Measurements from ENCODE around the gene METTL9.
"Not testable (repeated sequence)": the region's sequence is repeated elsewhere in the genome, so short reads cannot be mapped to it uniquely, and the experiment has no call there.

Gene METTL9

GRCh38 chr16:21578311-21578710 is 21.1 kb upstream of the METTL9 start:
- H3K4me3 ChIP-seq (ENCODE audit: low read length); H3K9me3 ChIP-seq (ENCODE audit: insufficient read depth, low read depth, low read length); H3K27ac ChIP-seq (ENCODE audit: low read length); H3K27me3 ChIP-seq (ENCODE audit: insufficient read depth, low read length); H3K4me1 ChIP-seq (ENCODE audit: insufficient read depth, low read length); H3K9ac ChIP-seq (ENCODE audit: low read depth, low read length); H3K36me3 ChIP-seq (ENCODE audit: insufficient read depth, low read depth, low read length): not testable (repeated sequence)

DNA sequence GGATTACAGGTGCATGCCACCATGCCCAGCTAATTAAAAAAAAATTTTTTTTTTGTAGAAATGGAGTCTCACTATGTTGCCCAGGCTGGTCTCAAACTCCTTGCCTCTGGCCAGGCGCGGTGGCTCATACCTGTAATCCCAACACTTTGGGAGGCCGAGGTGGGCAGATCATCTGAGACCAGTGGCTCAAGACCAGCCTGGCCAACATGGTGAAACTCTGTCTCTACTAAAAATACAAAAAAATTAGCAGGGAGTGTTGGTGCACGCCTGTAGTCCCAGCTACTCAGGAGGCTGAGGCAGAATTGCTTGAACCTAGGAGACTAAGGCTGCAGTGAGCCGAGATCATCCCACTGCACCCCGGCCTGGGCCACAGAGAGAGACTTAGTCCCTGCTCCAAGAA is 19.2 kb upstream of the METTL9 start:
- not testable (repeated sequence) for H3K9me3 ChIP-seq (ENCODE audit: insufficient read depth, low read depth, low read length); H3K9ac ChIP-seq (ENCODE audit: low read depth, low read length); H3K27ac ChIP-seq (ENCODE audit: low read length); H3K36me3 ChIP-seq (ENCODE audit: insufficient read depth, low read depth, low read length); H3K4me3 ChIP-seq (ENCODE audit: low read length); H3K27me3 ChIP-seq (ENCODE audit: insufficient read depth, low read length); H3K4me1 ChIP-seq (ENCODE audit: insufficient read depth, low read length)

DNA sequence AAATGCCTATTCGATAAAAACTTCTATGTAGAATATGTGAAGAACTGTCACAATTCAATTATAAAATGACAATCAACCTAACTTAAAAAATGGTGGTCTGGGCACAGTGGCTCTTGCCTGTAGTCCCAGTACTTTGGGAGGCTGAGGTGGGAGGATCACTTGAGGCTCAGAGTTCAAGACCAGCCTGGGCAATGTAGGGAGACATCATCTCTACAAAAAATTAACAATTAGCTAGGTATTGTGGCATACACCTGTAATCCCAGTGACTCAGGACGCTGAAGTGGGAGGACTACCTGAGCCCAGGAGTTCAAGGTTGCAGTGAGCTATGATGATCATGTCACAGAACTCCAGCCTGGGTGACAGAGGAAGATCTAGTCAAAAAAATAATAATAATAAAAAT is 18.6 kb upstream of the METTL9 start:
- Histone ChIP-seq H3K9me3 (ENCODE audit: insufficient read depth, low read depth, low read length) (no peaks in the 10 kb centered on the region), H3K9ac (ENCODE audit: low read depth, low read length) (no peak overlapping the region), H3K36me3 (ENCODE audit: insufficient read depth, low read depth, low read length) (no peaks in the 10 kb centered on the region), H3K4me1 (ENCODE audit: insufficient read depth, low read length) (peaks cover 5% of the 10 kb centered on the region; the same call in 1 of the 2 replicates), H3K4me3 (ENCODE audit: low read length) (no peak overlapping the region), H3K27ac (ENCODE audit: low read length) (no peak overlapping the region), H3K27me3 (ENCODE audit: insufficient read depth, low read length) (no peaks in the 10 kb centered on the region)

DNA sequence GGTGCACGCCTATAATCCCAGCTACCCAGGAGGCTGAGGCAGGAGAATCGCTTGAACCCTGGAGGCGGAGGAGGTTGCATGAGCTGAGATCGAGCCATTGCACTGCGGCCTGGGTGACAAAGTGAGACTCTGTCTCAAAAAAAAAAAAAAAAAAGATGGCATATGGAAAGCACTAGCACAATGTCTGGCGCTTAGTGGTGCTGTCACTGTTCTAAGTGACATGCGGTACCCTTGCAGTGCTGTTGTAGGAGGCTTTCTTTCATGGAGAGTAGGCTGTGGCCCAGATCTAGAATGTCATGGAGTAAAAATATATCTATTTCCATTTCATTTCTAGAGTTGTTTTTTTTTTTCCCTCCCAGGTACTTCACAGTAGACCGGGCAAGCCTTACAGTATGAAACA is 14.6 kb upstream of the METTL9 start:
- Histone ChIP-seq H3K27ac (ENCODE audit: low read length) (no peak overlapping the region), H3K4me3 (ENCODE audit: low read length) (no peak overlapping the region), H3K9ac (ENCODE audit: low read depth, low read length) (no peak overlapping the region), H3K4me1 (ENCODE audit: insufficient read depth, low read length) (peaks cover 5% of the 10 kb centered on the region; the same call in 1 of the 2 replicates), H3K9me3 (ENCODE audit: insufficient read depth, low read depth, low read length) (no peaks in the 10 kb centered on the region), H3K36me3 (ENCODE audit: insufficient read depth, low read depth, low read length) (no peaks in the 10 kb centered on the region), H3K27me3 (ENCODE audit: insufficient read depth, low read length) (no peaks in the 10 kb centered on the region)

GRCh38 chr16:21588593-21588992 is 10.8 kb upstream of the METTL9 start:
- H3K36me3 ChIP-seq (ENCODE audit: insufficient read depth, low read depth, low read length); H3K9ac ChIP-seq (ENCODE audit: low read depth, low read length): not testable (repeated sequence)

GRCh38 chr16:21589551-21589950 is 9.8 kb upstream of the METTL9 start:
- Histone ChIP-seq H3K27ac (ENCODE audit: low read length) (no peak overlapping the region), H3K4me1 (ENCODE audit: insufficient read depth, low read length) (no peaks in the 10 kb centered on the region), H3K36me3 (ENCODE audit: insufficient read depth, low read depth, low read length) (no peaks in the 10 kb centered on the region), H3K4me3 (ENCODE audit: low read length) (no peak overlapping the region), H3K27me3 (ENCODE audit: insufficient read depth, low read length) (no peaks in the 10 kb centered on the region), H3K9me3 (ENCODE audit: insufficient read depth, low read depth, low read length) (no peaks in the 10 kb centered on the region), H3K9ac (ENCODE audit: low read depth, low read length) (no peak overlapping the region)

More at GRCh38 chr16:21588593-21588992, 10.8 kb upstream of the METTL9 start:
- not testable (repeated sequence) for H3K27ac ChIP-seq (ENCODE audit: low read length); H3K27me3 ChIP-seq (ENCODE audit: insufficient read depth, low read length); H3K4me3 ChIP-seq (ENCODE audit: low read length); H3K4me1 ChIP-seq (ENCODE audit: insufficient read depth, low read length); H3K9me3 ChIP-seq (ENCODE audit: insufficient read depth, low read depth, low read length)

DNA sequence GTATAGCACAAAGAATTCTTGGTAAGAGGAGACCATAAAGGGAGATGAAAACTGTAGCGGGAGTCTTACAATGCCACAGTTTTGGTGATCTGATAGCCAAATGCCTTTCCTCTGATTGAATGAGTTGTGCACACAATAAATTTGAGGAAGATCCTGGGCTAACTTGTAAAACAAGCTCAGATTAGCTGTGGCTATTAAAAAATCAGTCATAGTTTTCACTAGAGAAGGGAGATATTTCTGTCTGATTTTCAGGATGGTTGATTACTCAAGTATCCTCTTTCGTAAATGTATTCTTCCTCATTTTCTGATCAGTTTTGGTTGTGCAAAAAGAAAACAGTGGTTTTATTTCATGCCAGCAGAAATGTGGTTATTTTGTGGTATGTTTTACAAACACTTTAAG is 9.1 kb upstream of the METTL9 start:
- H3K27ac ChIP-seq (ENCODE audit: low read length): no peak overlapping the region
- H3K27me3 ChIP-seq (ENCODE audit: insufficient read depth, low read length): no peaks in the 10 kb centered on the region
- no peaks in the 10 kb centered on the region for H3K4me1 ChIP-seq (ENCODE audit: insufficient read depth, low read length)
- H3K36me3 ChIP-seq (ENCODE audit: insufficient read depth, low read depth, low read length): no peaks in the 10 kb centered on the region
- no peak overlapping the region for H3K4me3 ChIP-seq (ENCODE audit: low read length)
- no peaks in the 10 kb centered on the region for H3K9me3 ChIP-seq (ENCODE audit: insufficient read depth, low read depth, low read length)
- H3K9ac ChIP-seq (ENCODE audit: low read depth, low read length): no peak overlapping the region

DNA sequence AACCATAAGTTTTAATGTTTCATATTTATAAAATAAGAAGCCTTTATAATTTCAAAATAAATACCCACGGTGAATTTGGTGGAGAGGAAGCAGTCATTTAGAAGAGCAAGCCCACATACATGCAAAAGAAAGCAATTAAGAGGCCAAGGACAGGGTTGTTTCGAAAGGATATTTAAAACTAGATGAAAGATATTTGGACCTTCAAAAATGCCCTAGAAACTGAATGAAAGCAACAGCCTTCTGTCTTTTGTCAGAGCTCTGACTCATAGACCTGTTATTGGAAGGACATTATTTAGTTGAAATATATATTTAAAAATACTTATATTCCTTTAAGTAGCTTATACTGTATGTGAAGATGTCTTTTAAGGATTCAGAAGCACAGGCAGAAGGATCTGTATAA is 8.6 kb upstream of the METTL9 start:
- no peak overlapping the region for H3K9ac ChIP-seq (ENCODE audit: low read depth, low read length)
- no peaks in the 10 kb centered on the region for H3K4me1 ChIP-seq (ENCODE audit: insufficient read depth, low read length)
- H3K36me3 ChIP-seq (ENCODE audit: insufficient read depth, low read depth, low read length): no peaks in the 10 kb centered on the region
- H3K27me3 ChIP-seq (ENCODE audit: insufficient read depth, low read length): no peaks in the 10 kb centered on the region
- H3K4me3 ChIP-seq (ENCODE audit: low read length): no peak overlapping the region
- no peak overlapping the region for H3K27ac ChIP-seq (ENCODE audit: low read length)
- no peaks in the 10 kb centered on the region for H3K9me3 ChIP-seq (ENCODE audit: insufficient read depth, low read depth, low read length)

DNA sequence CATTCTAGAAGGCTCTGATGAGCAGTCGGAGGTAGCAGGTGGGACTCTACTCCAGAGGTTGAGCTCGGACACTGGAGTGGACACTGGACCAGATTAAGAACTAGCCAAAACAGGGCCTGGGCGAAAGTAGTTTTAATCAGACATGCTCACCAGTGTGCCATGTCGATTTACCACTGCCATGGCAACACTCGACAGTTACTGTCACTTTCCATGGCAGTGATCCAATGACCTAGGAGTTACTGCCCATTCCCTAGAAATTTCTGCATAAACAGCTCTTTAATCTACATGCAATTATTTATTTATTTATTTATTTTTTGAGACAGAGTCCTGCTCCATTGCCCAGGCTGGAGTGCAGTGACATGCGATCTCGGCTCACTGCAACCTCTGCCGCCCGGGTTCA is 7.2 kb upstream of the METTL9 start:
- Histone ChIP-seq H3K4me3 (ENCODE audit: low read length) (no peak overlapping the region), H3K9ac (ENCODE audit: low read depth, low read length) (no peak overlapping the region), H3K27ac (ENCODE audit: low read length) (no peak overlapping the region), H3K4me1 (ENCODE audit: insufficient read depth, low read length) (no peaks in the 10 kb centered on the region), H3K9me3 (ENCODE audit: insufficient read depth, low read depth, low read length) (no peaks in the 10 kb centered on the region), H3K27me3 (ENCODE audit: insufficient read depth, low read length) (no peaks in the 10 kb centered on the region), H3K36me3 (ENCODE audit: insufficient read depth, low read depth, low read length) (no peaks in the 10 kb centered on the region)

- H3K27ac ChIP-seq (ENCODE audit: low read length): no peak overlapping the region
These were observed 5.7 kb upstream of the METTL9 start for GRCh38 chr16:21593530-21594289.

GRCh38 chr16:21597561-21598030 is 1.8 kb upstream of the METTL9 start:
- H3K4me3 ChIP-seq (ENCODE audit: low read length): no peak overlapping the region
- H3K9me3 ChIP-seq (ENCODE audit: insufficient read depth, low read depth, low read length): no peaks in the 10 kb centered on the region
- peaks cover 5% of the 10 kb centered on the region; the same call in 1 of the 2 replicates for H3K4me1 ChIP-seq (ENCODE audit: insufficient read depth, low read length)
- no peaks in the 10 kb centered on the region for H3K27me3 ChIP-seq (ENCODE audit: insufficient read depth, low read length)
- H3K27ac ChIP-seq (ENCODE audit: low read length): no peak overlapping the region
- H3K36me3 ChIP-seq (ENCODE audit: insufficient read depth, low read depth, low read length): no peaks in the 10 kb centered on the region
- no peak overlapping the region; the same call in 1 of the 2 replicates for H3K9ac ChIP-seq (ENCODE audit: low read depth, low read length)

More at GRCh38 chr16:21593530-21594289, 5.7 kb upstream of the METTL9 start:
- H3K4me1 ChIP-seq (ENCODE audit: insufficient read depth, low read length): no peaks in the 10 kb centered on the region; the same call in 1 of the 2 replicates
- no peaks in the 10 kb centered on the region for H3K36me3 ChIP-seq (ENCODE audit: insufficient read depth, low read depth, low read length)
- no peaks in the 10 kb centered on the region for H3K27me3 ChIP-seq (ENCODE audit: insufficient read depth, low read length)
- H3K9ac ChIP-seq (ENCODE audit: low read depth, low read length): no peak overlapping the region
- no peak overlapping the region for H3K4me3 ChIP-seq (ENCODE audit: low read length)
- no peaks in the 10 kb centered on the region for H3K9me3 ChIP-seq (ENCODE audit: insufficient read depth, low read depth, low read length)

DNA sequence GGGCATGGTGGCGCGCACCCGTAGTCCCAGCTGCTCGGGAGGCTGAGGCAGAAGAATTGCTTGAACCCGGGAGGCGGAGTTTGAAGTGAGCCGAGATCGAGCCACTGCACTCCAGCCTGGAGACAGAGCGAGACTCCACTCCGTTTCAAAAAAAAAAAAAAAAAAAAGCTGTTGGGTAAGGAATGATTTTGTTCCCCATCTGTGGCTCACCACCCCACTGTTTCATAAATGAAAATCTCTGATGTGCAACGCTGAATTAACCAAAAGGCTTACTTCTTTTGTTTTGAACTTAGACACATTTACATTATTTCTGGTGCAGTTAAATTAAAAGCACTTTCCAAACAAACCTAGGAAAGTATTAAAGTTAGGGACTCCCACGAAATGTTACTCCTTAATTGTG is 1.2 kb upstream of the METTL9 start:
- Histone ChIP-seq H3K4me3 (ENCODE audit: low read length) (peak overlapping the region; percentile 91), H3K36me3 (ENCODE audit: insufficient read depth, low read depth, low read length) (no peaks in the 10 kb centered on the region), H3K9ac (ENCODE audit: low read depth, low read length) (peak overlapping the region; percentile 98; the same call in 1 of the 2 replicates), H3K9me3 (ENCODE audit: insufficient read depth, low read depth, low read length) (no peaks in the 10 kb centered on the region), H3K4me1 (ENCODE audit: insufficient read depth, low read length) (peaks cover 5% of the 10 kb centered on the region; the same call in 1 of the 2 replicates), H3K27me3 (ENCODE audit: insufficient read depth, low read length) (no peaks in the 10 kb centered on the region), H3K27ac (ENCODE audit: low read length) (no peak overlapping the region)

Data from iPS-20b (cell line).